SK-MEL-5 (cell line): ENCODE data around the gene PCDHGA9. TPM values are rescaled to one million over a fixed set of nuclear protein-coding genes. Genes with fewer than 3 reads are reported as not detected.
"Not testable (repeated sequence)": the region's sequence is repeated elsewhere in the genome, so short reads cannot be mapped to it uniquely, and the experiment has no call there.

ENCODE experiments used
- DNase-seq: peaks from one replicate; pipeline ENCODE4 v3.0.0-alpha.2; 2016; ENCODE audit warnings: low read depth, low spot score
- in situ Hi-C: cut with HindIII; loops from 2 replicates; pipeline ENCODE4 v1.10.0; 2016; ENCODE audit warnings: low sequenced_read_pairs, high pct_unique_total_duplicates, low pct_unique_long_range_greater_than_20kb
- total RNA-seq: library from RNA; depleted of rRNA; stranded (reverse); fragments of >200 nt; shearing (Covaris generic); gene quantifications from 2 replicates; pipeline ENCODE4 v1.2.3, GENCODE V29; 2014

The PCDHGA9 gene
- total RNA-seq, 1 experiment from 2014 or later = 0.03 TPM

- in situ Hi-C loops, DNase-seq: not testable (repeated sequence)
Measured at GRCh38 chr5:141375444-141376155, 27.0 kb upstream of the PCDHGA9 start.

- peak; percentile 58 for DNase-seq
- in situ Hi-C loops = no loop called here
Measured at GRCh38 chr5:141382469-141383294, 19.9 kb upstream of the PCDHGA9 start, which contains the start of gene PCDHGA7. TSS of gene PCDHGA7 (plus strand) at chr5:141382742. CDS start at chr5:141382900, 158 bp downstream.

GRCh38 chr5:141383345-141383744 lies 19.2 kb upstream of the PCDHGA9 start:
- in situ Hi-C loops = no loop called here
- no peak for DNase-seq

GRCh38 chr5:141384471-141385267 lies 17.9 kb upstream of the PCDHGA9 start:
- in situ Hi-C loops = no loop called here
- DNase-seq = no peak

GRCh38 chr5:141387557-141388311 lies 14.8 kb upstream of the PCDHGA9 start, which contains the start of gene PCDHGB4:
TSS of gene PCDHGB4 (plus strand) at chr5:141387698. CDS start at chr5:141387885, 187 bp downstream.
- DNase-seq, in situ Hi-C loops: not testable (repeated sequence)

GRCh38 chr5:141388661-141389060 lies 13.9 kb upstream of the PCDHGA9 start:
- in situ Hi-C loops = no loop called here
- no peak for DNase-seq

GRCh38 chr5:141389153-141390042 lies 13.2 kb upstream of the PCDHGA9 start:
- in situ Hi-C loops = no loop called here
- DNase-seq = no peak

GRCh38 chr5:141392429-141393198 lies 10.0 kb upstream of the PCDHGA9 start, which contains the start of gene PCDHGA8:
TSS of gene PCDHGA8 (plus strand) at chr5:141392633. CDS start at chr5:141392814, 181 bp downstream.
- in situ Hi-C loops = no loop called here

GRCh38 chr5:141393267-141393666 lies 9.3 kb upstream of the PCDHGA9 start:
- in situ Hi-C loops = no loop called here
- DNase-seq = no peak

More at GRCh38 chr5:141392429-141393198, 10.0 kb upstream of the PCDHGA9 start, which contains the start of gene PCDHGA8:
- no peak for DNase-seq

GRCh38 chr5:141394401-141395187 lies 8.0 kb upstream of the PCDHGA9 start:
- DNase-seq, in situ Hi-C loops: not testable (repeated sequence)

- in situ Hi-C loops = not testable (repeated sequence)
Measured at GRCh38 chr5:141397756-141398551, 4.6 kb upstream of the PCDHGA9 start, which contains the start of gene PCDHGB5. TSS of gene PCDHGB5 (plus strand) at chr5:141397947. CDS start at chr5:141398128, 181 bp downstream.

GRCh38 chr5:141398608-141399007 lies 4.0 kb upstream of the PCDHGA9 start:
- no peak for DNase-seq
- in situ Hi-C loops = no loop called here

More at GRCh38 chr5:141397756-141398551, 4.6 kb upstream of the PCDHGA9 start, which contains the start of gene PCDHGB5:
- DNase-seq = not testable (repeated sequence)

GRCh38 chr5:141399555-141400258 lies 2.9 kb upstream of the PCDHGA9 start:
- DNase-seq = no peak
- in situ Hi-C loops = no loop called here
